ENCODE results near the gene AIG1. TPM values are rescaled to one million over a fixed set of nuclear protein-coding genes. Genes with fewer than 3 reads are reported as not detected.
"Not testable (repeated sequence)": the region's sequence is repeated elsewhere in the genome, so short reads cannot be mapped to it uniquely, and the experiment has no call there.

The AIG1 gene
- 18.9 TPM for total RNA-seq

GRCh38 chr6:143060806-143061596 lies at the start of gene AIG1:
Gene AIG1 (plus strand): TSS chr6:143060889. CDS start chr6:143060926, 37 bp downstream.
- peak in 2 of 3 donors; percentile 56 to 75 for DNase-seq (ENCODE audit: low read depth in 2 of 3, low spot score in 2 of 3)

GRCh38 chr6:143014764-143015163 lies 45.9 kb upstream of the AIG1 start:
- no peak for DNase-seq (ENCODE audit: low read depth in 2 of 3, low spot score in 2 of 3)

- DNase-seq (ENCODE audit: low read depth in 2 of 3, low spot score in 2 of 3) = no peak
Observed at GRCh38 chr6:143015300-143015706, 45.4 kb upstream of the AIG1 start.

- no peak for DNase-seq (ENCODE audit: low read depth in 2 of 3, low spot score in 2 of 3)
Observed at GRCh38 chr6:143018955-143019354, 41.7 kb upstream of the AIG1 start.

- not testable (repeated sequence) for DNase-seq (ENCODE audit: low read depth in 2 of 3, low spot score in 2 of 3)
Observed at GRCh38 chr6:143020862-143021261, 39.8 kb upstream of the AIG1 start.

- no peak for DNase-seq (ENCODE audit: low read depth in 2 of 3, low spot score in 2 of 3)
Observed at GRCh38 chr6:143021543-143021942, 39.1 kb upstream of the AIG1 start.

GRCh38 chr6:143022587-143022986 lies 38.1 kb upstream of the AIG1 start:
- DNase-seq (ENCODE audit: low read depth in 2 of 3, low spot score in 2 of 3) = no peak

- DNase-seq (ENCODE audit: low read depth in 2 of 3, low spot score in 2 of 3) = no peak
Observed at GRCh38 chr6:143023695-143024094, 37.0 kb upstream of the AIG1 start.

- no peak for DNase-seq (ENCODE audit: low read depth in 2 of 3, low spot score in 2 of 3)
Observed at GRCh38 chr6:143024977-143025376, 35.7 kb upstream of the AIG1 start.

- DNase-seq (ENCODE audit: low read depth in 2 of 3, low spot score in 2 of 3) = peak; percentile 13 to 62 (median 44)
Observed at GRCh38 chr6:143026696-143027449, 33.8 kb upstream of the AIG1 start.

- DNase-seq (ENCODE audit: low read depth in 2 of 3, low spot score in 2 of 3) = peak in 2 of 3 donors; percentile 11 to 17
Observed at GRCh38 chr6:143034689-143035334, 25.9 kb upstream of the AIG1 start.

GRCh38 chr6:143037470-143037869 lies 23.2 kb upstream of the AIG1 start:
- DNase-seq (ENCODE audit: low read depth in 2 of 3, low spot score in 2 of 3) = no peak

- DNase-seq (ENCODE audit: low read depth in 2 of 3, low spot score in 2 of 3) = peak in 1 of 3 donors; percentile 10
Observed at GRCh38 chr6:143038833-143039232, 21.9 kb upstream of the AIG1 start.

- no peak for DNase-seq (ENCODE audit: low read depth in 2 of 3, low spot score in 2 of 3)
Observed at GRCh38 chr6:143039548-143039947, 21.1 kb upstream of the AIG1 start.

- DNase-seq (ENCODE audit: low read depth in 2 of 3, low spot score in 2 of 3) = no peak
Observed at GRCh38 chr6:143040018-143040417, 20.7 kb upstream of the AIG1 start.

- DNase-seq (ENCODE audit: low read depth in 2 of 3, low spot score in 2 of 3) = not testable (repeated sequence)
Observed at GRCh38 chr6:143044345-143044744, 16.3 kb upstream of the AIG1 start.

GRCh38 chr6:143049611-143050010 lies 11.1 kb upstream of the AIG1 start:
- DNase-seq (ENCODE audit: low read depth in 2 of 3, low spot score in 2 of 3) = no peak

- no peak for DNase-seq (ENCODE audit: low read depth in 2 of 3, low spot score in 2 of 3)
Observed at GRCh38 chr6:143050509-143050908, 10.2 kb upstream of the AIG1 start.

GRCh38 chr6:143052282-143052681 lies 8.4 kb upstream of the AIG1 start:
- DNase-seq (ENCODE audit: low read depth in 2 of 3, low spot score in 2 of 3) = no peak

GRCh38 chr6:143053856-143054255 lies 6.8 kb upstream of the AIG1 start:
- no peak for DNase-seq (ENCODE audit: low read depth in 2 of 3, low spot score in 2 of 3)

- no peak for DNase-seq (ENCODE audit: low read depth in 2 of 3, low spot score in 2 of 3)
Observed at GRCh38 chr6:143054329-143054728, 6.4 kb upstream of the AIG1 start.

Data from hematopoietic multipotent progenitor cell (in vitro differentiated cells).